Activated B cell treated with CpG ODN at 0.5 μM for 24 hours (primary cell): Measurements from ENCODE around the gene OR2L5. TPM values are rescaled to one million over a fixed set of nuclear protein-coding genes. Genes with fewer than 3 reads are reported as not detected.
A peak's percentile ranks its signal among the peaks of the same experiment; 100 is the strongest.

Experiments used
- ATAC-seq: fragments of 200-7000 bp; cut with Tn5 transposase; one replicate; pipeline ENCODE4 v1.10.0; 2021; ENCODE audit warnings: low read depth, mild to moderate bottlenecking, moderate library complexity
- CTCF ChIA-PET: fragments of 350-600 bp; sonication (Branson Sonifier 250); formaldehyde crosslinking; loops from one replicate; lab custom pipeline; 2021; ENCODE audit warnings: antibody characterized with exemption; lab: Charles Lee
- POLR2A ChIA-PET: fragments of 350-600 bp; sonication (Branson Sonifier 250); formaldehyde crosslinking; loops from one replicate; lab custom pipeline; 2021; ENCODE audit warnings: antibody characterized with exemption; lab: Charles Lee
- DNase-seq: peaks from one replicate; pipeline ENCODE4 v3.0.0; 2022
- H3K27ac Mint-ChIP-seq: one replicate; pipeline ENCODE4 v1.8.0; 2020; ENCODE audit warnings: mixed read lengths
- H3K27me3 Mint-ChIP-seq: one replicate; pipeline ENCODE4 v1.8.0; 2021; ENCODE audit warnings: mixed read lengths
- H3K36me3 Mint-ChIP-seq: one replicate; pipeline ENCODE4 v1.8.0; 2021; ENCODE audit warnings: low read depth, mixed read lengths
- H3K4me1 Mint-ChIP-seq: one replicate; pipeline ENCODE4 v1.8.0; 2021; ENCODE audit warnings: mixed read lengths
- H3K4me3 Mint-ChIP-seq: one replicate; pipeline ENCODE4 v1.8.0; 2020; ENCODE audit warnings: mild to moderate bottlenecking, mixed read lengths
- H3K9me3 Mint-ChIP-seq: one replicate; pipeline ENCODE4 v1.8.0; 2020; ENCODE audit warnings: mixed read lengths
- CTCF ChIP-seq: fragments of 200-600 bp; IDR thresholded peaks from one replicate; pipeline ENCODE4 v1.8.0; 2022; ENCODE audit warnings: antibody characterized with exemption, mild to moderate bottlenecking
- intact Hi-C: fragments of 100-400 bp; cut with micrococcal nuclease; formaldehyde crosslinking; loops from one replicate; pipeline ENCODE4 v1.15.1; 2024
- total RNA-seq: library from RNA; stranded (reverse); gene quantifications from 2 replicates; pipeline ENCODE4 v1.2.3, GENCODE V29; 2022

OR2L5 gene
- 0.07 TPM in 1 of 2 replicates, not detected in the other for total RNA-seq

GRCh38 chr1:248013229-248013710, at the start of gene OR2L5:
OR2L5 (plus strand) TSS chr1:248013660; CDS start chr1:248021948, 8,288 bp downstream.
- CTCF ChIA-PET, result no interaction called here
- no peak for ATAC-seq

GRCh38 chr1:247964933-247965332, 48.5 kb upstream of the OR2L5 start, which contains the start of gene OR2AK2:
OR2AK2 (plus strand) TSS chr1:247965233; CDS start chr1:247965377, 144 bp downstream.
- H3K36me3 Mint-ChIP-seq, result no peaks in the 10 kb centered on the region
- no peak within 1 kb of the TSS for H3K27ac Mint-ChIP-seq
- H3K27me3 Mint-ChIP-seq, result no peaks in the 10 kb centered on the region
- peaks cover 18% of the 10 kb centered on the region for H3K4me1 Mint-ChIP-seq
- H3K4me3 Mint-ChIP-seq, result no peak within 1 kb of the TSS
- ATAC-seq (no peak), DNase-seq (no peak)
- ChIA-PET CTCF (no interaction called here), POLR2A (no interaction called here)
- H3K9me3 Mint-ChIP-seq, result no peaks in the 10 kb centered on the region
- TF ChIP-seq CTCF, result no peak
- intact Hi-C loops, result no loop called here

More at GRCh38 chr1:248013229-248013710, at the start of gene OR2L5:
- Mint-ChIP-seq H3K27ac (no peak within 1 kb of the TSS), H3K27me3 (no peaks in the 10 kb centered on the region), H3K36me3 (peaks cover 7% of the 10 kb centered on the region), H3K4me3 (no peak within 1 kb of the TSS), H3K9me3 (peaks cover 23% of the 10 kb centered on the region), H3K4me1 (no peaks in the 10 kb centered on the region)
- intact Hi-C loops, result no loop called here
- no peak for TF ChIP-seq CTCF
- POLR2A ChIA-PET, result no interaction called here
- no peak for DNase-seq

- TF ChIP-seq CTCF, result no peak
- Mint-ChIP-seq H3K4me3 (peak overlapping the region; percentile 41), H3K9me3 (no peaks in the 10 kb centered on the region), H3K36me3 (no peaks in the 10 kb centered on the region), H3K27ac (no peak overlapping the region), H3K4me1 (peaks cover 18% of the 10 kb centered on the region), H3K27me3 (peaks cover 1% of the 10 kb centered on the region)
- POLR2A ChIA-PET, result no interaction called here
- CTCF ChIA-PET, result no interaction called here
- ATAC-seq, result no peak
- no peak for DNase-seq
- intact Hi-C loops, result no loop called here
Measured at GRCh38 chr1:247966532-247967204, 46.8 kb upstream of the OR2L5 start.

GRCh38 chr1:247992986-247993385, 20.5 kb upstream of the OR2L5 start:
- ATAC-seq, result no peak
- Mint-ChIP-seq H3K4me1 (no peaks in the 10 kb centered on the region), H3K9me3 (no peaks in the 10 kb centered on the region), H3K27ac (no peak overlapping the region), H3K4me3 (no peak overlapping the region), H3K27me3 (no peaks in the 10 kb centered on the region), H3K36me3 (no peaks in the 10 kb centered on the region)
- POLR2A ChIA-PET, result no interaction called here
- no peak for DNase-seq
- intact Hi-C loops, result no loop called here
- CTCF ChIA-PET, result no interaction called here
- no peak for TF ChIP-seq CTCF

- Mint-ChIP-seq H3K9me3 (no peaks in the 10 kb centered on the region), H3K4me1 (no peaks in the 10 kb centered on the region), H3K27ac (no peak overlapping the region), H3K27me3 (no peaks in the 10 kb centered on the region), H3K36me3 (no peaks in the 10 kb centered on the region), H3K4me3 (no peak overlapping the region)
- no peak for TF ChIP-seq CTCF
- intact Hi-C loops, result no loop called here
- DNase-seq, result no peak
- no peak for ATAC-seq
- ChIA-PET CTCF (no interaction called here), POLR2A (no interaction called here)
Measured at GRCh38 chr1:247998811-247999210, 14.6 kb upstream of the OR2L5 start.
